Endometrial microvascular endothelial cells (primary cell): Measurements from ENCODE around the gene ROCK1. TPM values are rescaled to one million over a fixed set of nuclear protein-coding genes. Genes with fewer than 3 reads are reported as not detected.
"Not testable (repeated sequence)": the region's sequence is repeated elsewhere in the genome, so short reads cannot be mapped to it uniquely, and the experiment has no call there.

Source experiments
- in situ Hi-C: cut with HindIII; loops from 2 replicates; pipeline ENCODE4 v1.10.0; 2017; ENCODE audit warnings: low sequenced_read_pairs, low pct_unique_long_range_greater_than_20kb; ENCODE audit errors: inconsistent ontology term
- total RNA-seq: library from RNA; depleted of rRNA; stranded (reverse); fragments of >200 nt; gene quantifications from one replicate; pipeline ENCODE4 v1.2.3, GENCODE V29; 2015; ENCODE audit errors: inconsistent ontology term

Gene ROCK1
- total RNA-seq, 1 donor from 2014 or later = 17.6 TPM

GRCh38 chr18:21064347-21064746, 47.3 kb downstream of the ROCK1 start:
- in situ Hi-C loops = no loop called here

GRCh38 chr18:21063011-21063410, 48.6 kb downstream of the ROCK1 start:
- in situ Hi-C loops = no loop called here

- in situ Hi-C loops = no loop called here
Measured at GRCh38 chr18:21057112-21057511, 54.5 kb downstream of the ROCK1 start.

- in situ Hi-C loops = no loop called here
Measured at GRCh38 chr18:21056545-21056944, 55.1 kb downstream of the ROCK1 start.

- in situ Hi-C loops = no loop called here
Measured at GRCh38 chr18:21054252-21054821, 57.3 kb downstream of the ROCK1 start.

- in situ Hi-C loops = no loop called here
Measured at GRCh38 chr18:21053127-21053526, 58.5 kb downstream of the ROCK1 start.

GRCh38 chr18:21052385-21052784, 59.2 kb downstream of the ROCK1 start:
- in situ Hi-C loops = no loop called here

GRCh38 chr18:21051620-21052019, 60.0 kb downstream of the ROCK1 start:
- in situ Hi-C loops = no loop called here

- in situ Hi-C loops = no loop called here
Measured at GRCh38 chr18:21049306-21049705, 62.3 kb downstream of the ROCK1 start.

- in situ Hi-C loops = no loop called here
Measured at GRCh38 chr18:21047126-21047525, 64.5 kb downstream of the ROCK1 start.

- in situ Hi-C loops = no loop called here
Measured at GRCh38 chr18:21040466-21040865, 71.1 kb downstream of the ROCK1 start.

- in situ Hi-C loops = no loop called here
Measured at GRCh38 chr18:21038201-21038600, 73.4 kb downstream of the ROCK1 start.

GRCh38 chr18:21031845-21032244, 79.8 kb downstream of the ROCK1 start:
- in situ Hi-C loops = no loop called here

- in situ Hi-C loops = not testable (repeated sequence)
Measured at GRCh38 chr18:21018257-21018656, 93.4 kb downstream of the ROCK1 start.

- in situ Hi-C loops = no loop called here
Measured at GRCh38 chr18:21012308-21012707, 99.3 kb downstream of the ROCK1 start.

GRCh38 chr18:21004726-21005125, 106.9 kb downstream of the ROCK1 start:
- in situ Hi-C loops = no loop called here

- in situ Hi-C loops = no loop called here
Measured at GRCh38 chr18:21000667-21001066, 110.9 kb downstream of the ROCK1 start.

GRCh38 chr18:20997371-20997770, 114.2 kb downstream of the ROCK1 start:
- in situ Hi-C loops = no loop called here

GRCh38 chr18:20996418-20996817, 115.2 kb downstream of the ROCK1 start:
- in situ Hi-C loops = no loop called here

- in situ Hi-C loops = no loop called here
Measured at GRCh38 chr18:20988726-20989125, 122.9 kb downstream of the ROCK1 start.

GRCh38 chr18:20975077-20975476, 136.5 kb downstream of the ROCK1 start:
- in situ Hi-C loops = no loop called here
